ENCODE results near the gene TNFAIP1.
"Not testable (repeated sequence)": the region's sequence is repeated elsewhere in the genome, so short reads cannot be mapped to it uniquely, and the experiment has no call there.

DNA sequence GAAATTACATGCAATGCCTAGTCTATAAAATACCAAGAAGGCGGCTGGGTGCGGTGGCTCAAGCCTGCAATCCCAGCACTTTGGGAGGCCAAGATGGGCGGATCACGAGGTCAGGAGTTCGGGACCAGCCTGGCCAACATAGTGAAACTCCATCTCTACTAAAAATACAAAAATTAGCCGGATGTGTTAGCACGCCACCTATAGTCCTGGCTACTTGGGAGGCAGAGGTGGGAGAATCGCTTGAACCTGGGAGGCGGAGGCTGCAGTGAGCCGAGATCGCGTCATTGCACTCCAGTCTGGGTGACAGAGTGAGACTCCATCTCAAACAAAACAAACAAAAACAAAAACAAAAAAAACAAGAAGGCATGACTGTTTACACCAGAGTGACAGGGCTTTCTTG lies 42.7 kb upstream of the TNFAIP1 start:
- TF ChIP-seq RAD21 (IDR thresholded peaks at IDR 0.05; ENCODE audit: low read depth) (peak; percentile 38), CTCF (IDR thresholded peaks at IDR 0.05 in 2 of 3, conservative IDR thresholded peaks at IDR 0.05 in 1 of 3; ENCODE audit: borderline replicate concordance in 1 of 3, insufficient read depth in 1 of 3, low read depth in 2 of 3, low read length in 2 of 3) (peak in 2 of 3 experiments; percentile 23 to 26; a peak in 3 of 6 replicates)
- not testable (repeated sequence) for TF ChIP-seq EZH2phosphoT487 (IDR thresholded peaks at IDR 0.05; ENCODE audit: borderline replicate concordance); POLR2AphosphoS5 (IDR thresholded peaks at IDR 0.05; ENCODE audit: low read depth, low read length); FOSL1 (IDR thresholded peaks at IDR 0.05; ENCODE audit: low read depth); SIN3A (IDR thresholded peaks at IDR 0.05; ENCODE audit: low read depth); POLR2A (IDR thresholded peaks at IDR 0.05; ENCODE audit: borderline replicate concordance, extremely low read depth, insufficient read depth, insufficient read length); SP1 (IDR thresholded peaks at IDR 0.05; ENCODE audit: low read depth); TCF7L2 (IDR thresholded peaks at IDR 0.05; ENCODE audit: borderline replicate concordance, extremely low read depth, insufficient read depth, insufficient read length); EZH2 (IDR thresholded peaks at IDR 0.05); EGR1 (IDR thresholded peaks at IDR 0.05; ENCODE audit: low read depth); REST (IDR thresholded peaks at IDR 0.05; ENCODE audit: low read depth); YY1 (IDR thresholded peaks at IDR 0.05; ENCODE audit: extremely low read depth, insufficient replicate concordance, low read depth, low read length); MAX (IDR thresholded peaks at IDR 0.05)

All from HCT116 (cell line).